Astrocyte of the spinal cord (primary cell): ENCODE measurements around the gene CLPSL1.

Experiments
- DNase-seq: peaks from one replicate; pipeline ENCODE4 v3.0.0; 2011; ENCODE audit warnings: low read depth, low spot score
- H3K4me3 ChIP-seq: 2 replicates; pipeline ENCODE4 v1.5.1; 2011; ENCODE audit warnings: low read depth, mild to moderate bottlenecking, low read length, moderate library complexity
- CTCF ChIP-seq: IDR thresholded peaks from 2 replicates; pipeline ENCODE4 v1.5.1; 2012; ENCODE audit warnings: low read depth, mild to moderate bottlenecking, low read length, inconsistent platforms
- in situ Hi-C: cut with HindIII; loops from 2 replicates; pipeline ENCODE4 v1.10.0; 2017; ENCODE audit warnings: low sequenced_read_pairs

Gene CLPSL1

DNA sequence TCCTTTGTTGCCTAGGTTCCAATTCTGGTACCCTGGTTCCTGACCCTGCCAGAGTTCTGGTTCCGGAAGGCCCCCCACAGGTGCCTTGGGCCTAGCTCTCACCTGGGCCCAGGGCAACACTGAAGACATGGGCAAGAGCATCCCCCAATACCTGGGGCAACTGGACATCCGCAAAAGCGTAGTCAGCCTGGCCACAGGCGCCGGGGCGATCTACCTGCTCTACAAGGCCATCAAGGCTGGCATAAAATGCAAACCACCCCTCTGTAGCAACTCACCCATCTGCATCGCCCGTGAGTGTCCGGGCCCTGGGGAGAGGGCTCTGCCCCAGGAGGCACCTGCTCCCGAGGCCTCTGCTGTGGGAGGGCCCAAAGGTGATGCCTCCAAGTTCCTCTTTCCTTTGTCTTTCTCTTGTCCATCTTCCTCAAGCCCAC lies 43.8 kb upstream of the CLPSL1 start, which contains the start of gene ARMC12:
ARMC12 (plus strand) TSS at position 51 of the 431 bp plus-strand sequence; CDS start at position 128, 77 bp downstream.
- TF ChIP-seq CTCF, result no peak
- no peak for DNase-seq
- in situ Hi-C loops, result no loop called here
- H3K4me3 ChIP-seq, result no peak within 1 kb of the TSS

- in situ Hi-C loops, result no loop called here
- TF ChIP-seq CTCF, result peak; percentile 76
- H3K4me3 ChIP-seq, result no peak overlapping the region
- peak; percentile 83 for DNase-seq
Measured at GRCh38 chr6:35737413-35738211, 43.2 kb upstream of the CLPSL1 start.

GRCh38 chr6:35739645-35740524 lies 40.9 kb upstream of the CLPSL1 start:
- TF ChIP-seq CTCF, result no peak
- in situ Hi-C loops, result no loop called here
- H3K4me3 ChIP-seq, result no peak overlapping the region
- DNase-seq, result no peak

DNA sequence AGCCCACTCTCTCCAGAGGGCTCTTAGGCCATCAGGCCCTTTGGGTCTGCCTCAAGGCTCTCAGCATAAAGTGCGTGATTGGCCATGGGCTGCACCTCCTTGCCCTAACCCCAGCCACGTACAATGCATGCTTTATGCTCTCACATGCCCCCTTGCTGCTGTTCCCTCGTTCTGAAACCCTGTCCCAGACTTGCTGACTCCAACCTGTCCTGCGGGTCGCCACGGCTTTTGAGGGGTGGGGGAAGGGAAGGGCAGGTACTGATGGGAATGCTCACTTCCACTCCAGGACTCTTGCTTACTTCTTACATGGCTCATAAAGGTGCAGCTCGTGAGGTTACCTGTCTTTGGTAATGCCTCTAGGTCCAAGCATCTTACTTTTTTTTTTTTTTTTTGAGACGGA lies 38.0 kb upstream of the CLPSL1 start:
- no peak for TF ChIP-seq CTCF
- H3K4me3 ChIP-seq, result no peak overlapping the region
- DNase-seq, result no peak
- in situ Hi-C loops, result no loop called here

- DNase-seq, result no peak
- in situ Hi-C loops, result no loop called here
Measured at GRCh38 chr6:35745509-35745908, 35.3 kb upstream of the CLPSL1 start.

DNA sequence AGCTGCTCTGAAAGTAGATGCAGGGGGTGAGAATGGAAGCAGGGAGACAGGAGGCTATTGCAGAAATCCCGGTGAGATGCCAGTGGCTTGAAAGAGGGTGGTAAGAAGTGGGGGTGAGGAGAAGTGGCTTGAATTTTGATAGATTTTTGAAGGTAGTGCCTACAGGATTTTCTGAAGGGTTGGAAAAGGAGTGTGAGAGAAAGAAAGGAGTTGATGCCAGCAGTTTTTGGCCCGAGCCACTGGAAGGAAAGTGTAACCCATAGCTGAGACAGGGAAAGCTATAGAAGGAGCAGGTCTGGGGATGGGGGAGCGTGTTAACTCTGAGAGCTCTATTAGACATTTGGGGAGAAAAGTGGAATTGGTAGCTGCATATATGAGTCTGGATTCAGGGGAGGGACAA lies 34.3 kb upstream of the CLPSL1 start:
- in situ Hi-C loops, result no loop called here
- no peak for DNase-seq
- TF ChIP-seq CTCF, result no peak

More at GRCh38 chr6:35745509-35745908, 35.3 kb upstream of the CLPSL1 start:
- TF ChIP-seq CTCF, result no peak
- H3K4me3 ChIP-seq, result no peak overlapping the region

More for the DNA sequence above, 34.3 kb upstream of the CLPSL1 start:
- H3K4me3 ChIP-seq, result no peak overlapping the region
